HG02870 (cell line): Measurements from ENCODE around the gene IGFBP3.

ENCODE experiments used
- ATAC-seq: cut with Tn5 transposase; IDR thresholded peaks from one replicate; pipeline ENCODE4 v1.9.1; 2021; ENCODE audit warnings: mild to moderate bottlenecking, moderate library complexity; ENCODE audit not compliant: unreplicated experiment

The IGFBP3 gene

DNA sequence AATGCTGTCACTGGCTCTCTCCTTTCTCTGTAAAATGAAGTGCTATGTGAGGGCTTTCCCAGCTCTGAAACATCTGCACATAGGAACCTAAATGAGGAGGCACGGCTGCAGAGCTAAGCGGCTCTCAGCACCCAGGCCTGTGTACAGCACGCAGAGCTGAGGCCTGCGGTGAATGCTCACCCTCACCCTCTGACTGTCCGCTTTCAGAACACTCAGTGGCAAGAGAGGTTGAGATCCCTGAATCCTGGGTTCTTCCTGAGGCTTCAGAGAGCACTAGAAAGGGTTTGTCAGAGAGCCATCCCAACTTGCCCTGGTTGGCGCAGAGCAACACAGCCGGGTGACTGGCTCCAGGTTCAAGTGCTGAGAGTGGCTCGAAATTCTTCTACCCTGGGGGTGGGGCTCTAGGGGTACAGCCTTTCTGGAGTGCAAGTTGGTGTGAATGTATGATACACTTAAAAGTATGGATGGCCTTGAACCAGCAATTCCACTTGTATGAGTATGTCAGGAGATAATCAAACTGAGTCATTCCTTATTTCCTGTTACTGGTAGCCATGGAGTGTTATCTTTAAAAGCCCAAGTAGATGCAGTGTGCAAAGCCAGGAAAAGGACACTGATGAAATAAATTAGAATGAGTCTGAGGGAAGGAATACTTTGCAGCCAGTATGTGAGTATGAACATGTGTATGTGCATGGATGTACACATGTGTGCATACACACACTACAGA is 46.5 kb downstream of the IGFBP3 start:
- no peak for ATAC-seq

GRCh38 chr7:45873355-45873754 is 47.7 kb downstream of the IGFBP3 start:
- ATAC-seq: no peak

- ATAC-seq: no peak
Observed at GRCh38 chr7:45873035-45873354, 48.1 kb downstream of the IGFBP3 start, which contains the start of gene CCDC201. Gene CCDC201, minus strand, starts transcription at chr7:45873082. Its CDS starts 75 bp downstream, at chr7:45873007.

- no peak for ATAC-seq
Observed at GRCh38 chr7:45872116-45873034, 48.7 kb downstream of the IGFBP3 start.

DNA sequence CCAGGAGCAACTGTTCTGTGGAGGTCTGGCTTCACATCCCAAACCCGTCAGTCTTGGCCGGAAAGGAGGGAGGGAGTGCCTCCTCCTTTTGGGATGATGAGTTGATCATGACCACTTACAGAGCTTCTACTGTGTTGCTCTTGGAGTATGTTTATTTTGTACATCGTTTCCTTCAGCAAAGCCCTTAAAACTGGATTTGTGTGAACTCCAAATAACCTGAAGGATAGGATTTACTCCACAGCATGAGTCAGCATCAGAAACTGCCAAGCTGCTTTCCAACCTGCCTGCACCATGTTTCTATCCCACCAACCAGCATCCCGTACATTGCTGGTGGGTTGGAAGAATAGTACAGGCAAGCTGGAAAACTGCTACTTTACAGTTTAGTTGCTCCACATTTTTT is 51.6 kb downstream of the IGFBP3 start:
- ATAC-seq: no peak

- no peak for ATAC-seq
Observed at GRCh38 chr7:45867471-45867870, 53.6 kb downstream of the IGFBP3 start.

GRCh38 chr7:45865594-45866410 is 55.3 kb downstream of the IGFBP3 start:
- ATAC-seq: no peak

DNA sequence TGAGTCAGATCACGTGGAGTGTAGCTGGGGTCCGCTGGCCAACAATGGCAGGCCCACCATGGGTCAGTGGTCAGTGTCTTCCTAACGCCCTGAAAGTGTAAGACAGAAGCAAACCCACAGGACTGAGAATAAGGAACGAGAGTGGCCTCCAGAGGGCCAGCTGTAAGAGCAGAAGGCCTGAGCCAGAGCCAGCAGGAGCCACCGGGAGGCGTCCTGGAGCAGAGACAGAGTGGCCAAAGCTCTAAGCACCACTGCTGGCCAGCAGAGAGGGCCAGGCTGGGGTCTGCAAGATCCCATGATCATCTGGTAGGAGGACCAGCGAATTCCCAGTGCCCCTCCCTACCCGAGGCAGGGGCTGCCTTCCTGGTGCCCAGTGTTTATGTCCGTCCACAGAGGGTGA is 57.4 kb downstream of the IGFBP3 start:
- no peak for ATAC-seq
